Dendritic cell treated with granulocyte-macrophage colony-stimulating factor and Interleukin-4, amounts not matched to agents 40 ng/mL and 50 ng/mL, for 4 days (primary cell): ENCODE measurements around the gene AMIGO3.
"Not testable (repeated sequence)": the region's sequence is repeated elsewhere in the genome, so short reads cannot be mapped to it uniquely, and the experiment has no call there.

Experiments
- H3K27ac Mint-ChIP-seq: one replicate; pipeline ENCODE4 v1.8.0; 2022; ENCODE audit warnings: mild to moderate bottlenecking, mixed read lengths
- H3K27me3 Mint-ChIP-seq: one replicate; pipeline ENCODE4 v1.8.0; 2022; ENCODE audit warnings: mild to moderate bottlenecking, mixed read lengths
- H3K36me3 Mint-ChIP-seq: one replicate; pipeline ENCODE4 v1.8.0; 2022; ENCODE audit warnings: low read depth, mixed read lengths
- H3K4me1 Mint-ChIP-seq: one replicate; pipeline ENCODE4 v1.8.0; 2022; ENCODE audit warnings: low read depth, mixed read lengths
- H3K4me3 Mint-ChIP-seq: one replicate; pipeline ENCODE4 v1.8.0; 2022; ENCODE audit warnings: mild to moderate bottlenecking, moderate library complexity, mixed read lengths
- H3K9me3 Mint-ChIP-seq: one replicate; pipeline ENCODE4 v1.8.0; 2022; ENCODE audit warnings: mixed read lengths
- intact Hi-C: fragments of 100-400 bp; cut with micrococcal nuclease; formaldehyde crosslinking; loops from one replicate; pipeline ENCODE4 v1.15.0; 2022

The AMIGO3 gene

GRCh38 chr3:49695350-49696015, 24.0 kb downstream of the AMIGO3 start:
- peaks cover 58% of the 10 kb centered on the region for H3K36me3 Mint-ChIP-seq
- H3K27ac Mint-ChIP-seq, H3K4me3 Mint-ChIP-seq, H3K9me3 Mint-ChIP-seq, H3K27me3 Mint-ChIP-seq, intact Hi-C loops: not testable (repeated sequence)
- H3K4me1 Mint-ChIP-seq = peaks cover 13% of the 10 kb centered on the region

DNA sequence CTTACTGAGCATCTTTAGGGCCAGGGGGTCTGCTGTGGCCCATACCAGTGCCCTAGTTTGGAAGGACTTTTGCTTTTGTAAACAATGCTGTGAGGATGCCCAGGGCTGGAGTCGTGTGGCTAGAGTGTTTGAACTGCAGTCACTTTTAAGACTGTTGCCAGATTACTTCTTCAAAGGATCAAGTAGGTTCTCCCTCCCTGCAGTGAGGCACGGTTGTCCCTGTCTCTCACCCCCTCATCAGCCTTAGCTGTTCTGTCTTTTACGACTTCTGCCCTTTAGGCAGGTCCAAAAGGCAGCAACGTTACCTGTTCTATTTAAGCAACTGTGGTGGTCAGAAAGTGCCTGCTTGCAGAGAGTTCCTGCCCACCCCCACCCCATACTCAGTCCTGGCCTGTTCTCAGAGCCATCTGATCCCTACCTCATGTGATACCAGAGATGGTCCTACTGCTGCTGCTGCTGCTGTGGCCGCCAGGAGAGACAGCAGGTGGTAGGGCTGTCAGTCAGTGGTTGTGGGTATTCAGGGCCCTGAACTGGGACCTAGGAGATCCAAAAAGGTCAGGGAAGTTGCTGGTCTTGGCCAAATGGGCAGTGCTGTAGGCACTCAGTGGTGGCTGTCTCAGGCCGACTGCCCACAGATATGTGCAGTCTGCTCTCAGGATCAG, 24.9 kb downstream of the AMIGO3 start:
- H3K27me3 Mint-ChIP-seq, H3K27ac Mint-ChIP-seq, H3K4me3 Mint-ChIP-seq, intact Hi-C loops, H3K9me3 Mint-ChIP-seq: not testable (repeated sequence)
- Mint-ChIP-seq H3K36me3 (peaks cover 52% of the 10 kb centered on the region), H3K4me1 (peaks cover 22% of the 10 kb centered on the region)

DNA sequence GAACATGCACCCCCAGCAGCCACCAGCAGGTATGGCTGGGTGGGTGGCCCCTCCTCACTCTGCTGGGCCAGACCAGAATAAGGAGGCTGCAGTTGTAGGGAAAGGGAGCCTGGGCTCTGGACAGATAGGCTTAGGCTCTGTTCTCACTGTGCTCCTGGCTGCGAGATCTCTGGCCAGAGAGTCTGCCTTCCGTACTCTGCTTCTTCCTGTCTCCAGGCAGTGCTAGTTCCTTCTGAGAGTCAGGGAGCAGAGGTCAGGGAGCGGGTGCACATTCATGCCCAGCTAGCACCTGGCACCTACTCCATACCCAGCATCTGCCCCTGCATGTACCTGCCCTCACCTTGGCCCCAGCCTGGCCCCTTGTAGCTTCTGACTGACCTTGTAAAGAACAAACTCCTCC, 28.0 kb downstream of the AMIGO3 start:
- H3K9me3 Mint-ChIP-seq, intact Hi-C loops, H3K27ac Mint-ChIP-seq, H3K4me3 Mint-ChIP-seq: not testable (repeated sequence)
- H3K27me3 Mint-ChIP-seq = peaks cover 12% of the 10 kb centered on the region
- H3K4me1 Mint-ChIP-seq = peaks cover 32% of the 10 kb centered on the region
- H3K36me3 Mint-ChIP-seq = peaks cover 30% of the 10 kb centered on the region

GRCh38 chr3:49690856-49691255, 28.6 kb downstream of the AMIGO3 start:
- Mint-ChIP-seq H3K27me3 (peaks cover 17% of the 10 kb centered on the region), H3K4me1 (peaks cover 38% of the 10 kb centered on the region), H3K36me3 (peaks cover 28% of the 10 kb centered on the region)
- intact Hi-C loops, H3K4me3 Mint-ChIP-seq, H3K9me3 Mint-ChIP-seq, H3K27ac Mint-ChIP-seq: not testable (repeated sequence)

DNA sequence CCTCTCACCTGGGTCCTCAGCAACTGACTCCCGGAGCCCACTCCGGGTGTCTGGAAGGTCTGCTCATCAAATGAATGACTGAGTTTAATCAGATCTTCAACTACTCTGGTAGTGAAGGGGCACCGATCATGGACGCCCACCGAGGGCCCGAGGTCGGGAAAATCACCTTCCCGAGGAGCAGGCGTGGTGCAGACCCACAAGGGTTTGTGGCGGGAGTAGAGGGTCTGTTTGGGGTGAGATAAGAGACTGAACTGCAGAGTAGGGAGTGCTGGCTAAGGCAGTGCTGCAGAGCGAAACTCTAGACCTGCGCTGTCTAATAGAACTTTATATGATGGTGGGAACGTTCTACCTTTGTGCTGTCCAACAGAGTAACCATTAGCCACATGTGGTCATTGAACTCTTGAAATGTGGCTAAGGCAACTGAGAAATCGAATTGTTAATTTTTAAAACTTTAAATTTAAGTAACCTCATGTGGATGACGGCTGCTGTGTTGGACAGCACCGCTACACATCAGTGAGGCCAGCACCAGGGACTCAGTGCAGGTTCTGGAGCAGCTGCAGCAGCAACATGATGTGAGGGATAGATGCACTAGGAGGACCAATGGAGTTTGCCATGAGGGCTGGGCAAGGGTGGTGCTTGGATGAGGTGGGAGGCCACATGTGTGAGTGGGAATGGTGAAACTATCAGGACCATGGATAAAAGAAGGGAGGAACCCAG, 29.4 kb downstream of the AMIGO3 start:
- H3K4me1 Mint-ChIP-seq = peaks cover 40% of the 10 kb centered on the region
- H3K4me3 Mint-ChIP-seq = peak overlapping the region; percentile 100
- intact Hi-C loops, H3K9me3 Mint-ChIP-seq: not testable (repeated sequence)
- H3K27me3 Mint-ChIP-seq = peaks cover 25% of the 10 kb centered on the region
- H3K27ac Mint-ChIP-seq = peak overlapping the region; percentile 90
- peaks cover 28% of the 10 kb centered on the region for H3K36me3 Mint-ChIP-seq

DNA sequence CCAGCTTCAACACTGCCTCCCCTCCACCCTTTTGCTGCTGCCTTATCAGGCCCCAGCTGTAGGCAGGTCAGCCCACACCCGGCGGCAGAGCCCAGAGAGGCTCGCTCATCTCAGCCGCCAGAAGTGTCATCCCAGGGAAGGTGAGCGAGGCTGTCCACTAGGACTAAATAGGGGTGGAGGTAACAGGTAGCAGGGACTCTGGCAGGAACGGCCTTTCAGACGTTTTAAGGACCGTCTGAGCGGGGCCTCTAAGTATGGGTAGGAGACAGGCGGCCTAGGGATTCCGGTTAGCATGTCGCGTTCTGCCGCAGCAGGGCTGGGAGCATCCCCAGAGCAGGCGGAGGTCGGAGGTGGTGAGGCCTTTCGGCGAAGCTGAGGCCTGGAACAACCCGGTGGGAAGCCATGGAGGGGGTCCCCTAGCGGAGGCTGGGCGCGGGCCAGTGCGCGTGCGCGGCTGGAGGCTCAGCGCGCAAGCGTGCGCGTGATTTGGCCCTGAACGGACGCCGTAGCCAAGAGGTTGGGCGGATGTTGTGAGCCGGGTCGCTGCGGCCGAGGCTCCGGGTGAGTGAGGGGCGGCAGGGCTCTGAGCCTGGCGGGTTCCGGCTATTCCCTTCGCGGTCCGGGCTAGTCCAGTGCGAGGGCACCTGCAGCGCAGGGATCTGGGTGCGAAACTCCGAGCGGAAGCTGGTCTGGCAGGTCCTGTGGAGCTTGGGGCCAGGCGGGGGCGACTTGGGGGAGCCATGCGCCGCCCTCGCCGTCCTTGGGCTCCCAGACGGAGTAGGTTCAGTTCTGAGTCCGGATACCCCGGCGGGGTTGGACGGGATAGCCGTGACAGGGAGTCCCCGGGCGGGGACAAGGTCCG, 30.2 kb downstream of the AMIGO3 start, which contains the start of the genes MST1 and RNF123:
TSS of gene MST1 (minus strand) at position 429 of the 862 bp plus-strand sequence. CDS start 783 bp downstream, outside the sequence.
TSS of gene RNF123 (plus strand) at position 512 of the 862 bp plus-strand sequence. CDS start 1,609 bp downstream, outside the sequence.
- H3K4me3 Mint-ChIP-seq = peak within 1 kb of the TSS; percentile 100
- peaks cover 40% of the 10 kb centered on the region for H3K4me1 Mint-ChIP-seq
- intact Hi-C loops = no loop called here
- H3K9me3 Mint-ChIP-seq = no peaks in the 10 kb centered on the region
- H3K27me3 Mint-ChIP-seq = peaks cover 32% of the 10 kb centered on the region
- H3K27ac Mint-ChIP-seq = peak within 1 kb of the TSS; percentile 90
- peaks cover 31% of the 10 kb centered on the region for H3K36me3 Mint-ChIP-seq

DNA sequence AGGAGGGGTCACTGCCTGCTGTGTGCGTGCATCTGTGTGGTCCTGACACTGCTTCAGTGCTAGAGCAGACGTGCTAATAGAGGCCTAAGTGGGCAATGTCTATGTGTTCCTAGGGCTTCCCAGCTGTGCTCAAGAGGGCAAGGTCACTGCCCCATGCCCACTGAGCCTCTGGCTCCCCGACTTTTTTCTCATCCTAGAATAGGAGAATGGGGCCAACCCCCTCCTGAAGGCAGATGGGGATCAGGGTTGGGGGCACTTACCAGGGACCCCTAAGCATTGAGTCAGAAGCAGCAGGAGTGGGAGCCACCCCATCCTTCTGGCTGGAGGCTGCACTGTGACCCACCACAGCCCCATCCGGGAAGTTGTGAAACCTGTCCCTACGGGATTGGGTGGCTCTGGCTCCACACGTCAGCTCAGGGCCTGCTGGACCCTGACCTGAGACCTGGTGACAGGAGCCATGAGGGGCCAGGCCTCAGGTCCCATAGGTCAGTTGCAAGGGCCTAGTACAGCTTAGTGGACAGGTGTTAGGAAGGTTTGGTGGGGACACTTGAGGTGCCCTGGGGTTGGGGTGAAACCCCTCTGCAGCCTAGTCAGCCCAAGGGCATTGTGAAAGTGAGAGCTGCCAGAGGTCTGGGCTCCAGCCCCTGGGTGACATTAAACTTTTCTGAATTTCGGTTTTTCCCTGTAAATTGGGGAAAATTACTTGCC, 31.0 kb downstream of the AMIGO3 start:
- Mint-ChIP-seq H3K4me3 (peak overlapping the region; percentile 100), H3K27ac (peak overlapping the region; percentile 90), H3K27me3 (peaks cover 36% of the 10 kb centered on the region), H3K4me1 (peaks cover 40% of the 10 kb centered on the region), H3K36me3 (peaks cover 32% of the 10 kb centered on the region)
- H3K9me3 Mint-ChIP-seq, intact Hi-C loops: not testable (repeated sequence)

GRCh38 chr3:49687424-49687795, 32.1 kb downstream of the AMIGO3 start:
- intact Hi-C loops, H3K9me3 Mint-ChIP-seq, H3K4me3 Mint-ChIP-seq, H3K27ac Mint-ChIP-seq: not testable (repeated sequence)
- Mint-ChIP-seq H3K4me1 (peaks cover 40% of the 10 kb centered on the region), H3K27me3 (peaks cover 36% of the 10 kb centered on the region), H3K36me3 (peaks cover 43% of the 10 kb centered on the region)

GRCh38 chr3:49686769-49687423, 32.6 kb downstream of the AMIGO3 start:
- H3K9me3 Mint-ChIP-seq, H3K27ac Mint-ChIP-seq, intact Hi-C loops: not testable (repeated sequence)
- peaks cover 40% of the 10 kb centered on the region for H3K4me1 Mint-ChIP-seq
- peak overlapping the region; percentile 53 for H3K4me3 Mint-ChIP-seq
- H3K27me3 Mint-ChIP-seq = peaks cover 36% of the 10 kb centered on the region
- peaks cover 48% of the 10 kb centered on the region for H3K36me3 Mint-ChIP-seq

DNA sequence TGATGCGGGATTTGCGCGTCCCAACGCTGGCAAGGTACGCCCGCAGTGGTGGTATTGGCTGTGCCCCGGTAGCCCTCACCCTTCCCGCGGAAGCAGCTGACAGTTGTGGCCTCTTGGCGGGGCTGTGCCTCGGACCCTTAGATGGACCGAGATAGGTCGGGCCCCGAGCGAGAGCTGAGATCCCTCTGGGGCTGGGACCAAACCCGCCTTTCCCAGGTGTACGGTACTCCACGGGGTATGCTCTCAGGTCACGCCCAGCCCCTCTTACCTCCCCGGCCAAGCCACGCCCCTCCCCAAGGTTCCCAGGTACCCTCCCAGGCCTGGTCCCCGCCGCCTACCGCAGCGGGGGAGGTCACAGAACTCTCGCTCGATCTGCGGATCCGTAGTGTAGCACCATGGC, 33.1 kb downstream of the AMIGO3 start:
- intact Hi-C loops, H3K9me3 Mint-ChIP-seq, H3K27ac Mint-ChIP-seq: not testable (repeated sequence)
- Mint-ChIP-seq H3K4me3 (peak overlapping the region; percentile 53), H3K4me1 (peaks cover 35% of the 10 kb centered on the region), H3K27me3 (peaks cover 36% of the 10 kb centered on the region), H3K36me3 (peaks cover 54% of the 10 kb centered on the region)

GRCh38 chr3:49685846-49686245, 33.6 kb downstream of the AMIGO3 start:
- H3K27me3 Mint-ChIP-seq = peaks cover 36% of the 10 kb centered on the region
- H3K9me3 Mint-ChIP-seq, intact Hi-C loops, H3K4me3 Mint-ChIP-seq, H3K27ac Mint-ChIP-seq: not testable (repeated sequence)
- peaks cover 30% of the 10 kb centered on the region for H3K4me1 Mint-ChIP-seq
- peaks cover 59% of the 10 kb centered on the region for H3K36me3 Mint-ChIP-seq

DNA sequence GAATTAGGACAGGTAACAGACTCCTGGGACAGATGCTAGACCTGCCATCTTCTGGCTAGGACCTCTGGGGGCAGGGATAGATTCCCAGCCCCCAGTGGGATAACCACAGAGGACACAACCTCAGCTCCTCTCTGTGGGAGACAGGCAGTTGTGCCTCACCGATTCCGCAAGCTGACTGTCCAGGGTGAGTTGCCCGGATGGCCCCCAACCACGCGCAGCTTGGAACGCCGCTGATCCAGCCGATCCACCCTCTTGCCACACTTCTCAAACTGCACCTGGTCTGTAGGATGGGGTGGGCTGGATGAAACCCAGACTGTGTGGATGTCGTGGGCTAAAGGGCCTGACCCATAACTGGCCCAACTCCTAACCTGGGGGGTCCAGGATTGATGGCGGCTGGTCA, 34.4 kb downstream of the AMIGO3 start:
- intact Hi-C loops, H3K4me3 Mint-ChIP-seq, H3K9me3 Mint-ChIP-seq: not testable (repeated sequence)

GRCh38 chr3:49684453-49684852, 35.0 kb downstream of the AMIGO3 start:
- Mint-ChIP-seq H3K36me3 (peaks cover 68% of the 10 kb centered on the region), H3K4me1 (peaks cover 24% of the 10 kb centered on the region), H3K27me3 (peaks cover 36% of the 10 kb centered on the region)
- H3K27ac Mint-ChIP-seq, H3K9me3 Mint-ChIP-seq, intact Hi-C loops, H3K4me3 Mint-ChIP-seq: not testable (repeated sequence)

More for the DNA sequence above, 34.4 kb downstream of the AMIGO3 start:
- not testable (repeated sequence) for H3K27ac Mint-ChIP-seq
- H3K27me3 Mint-ChIP-seq = peaks cover 36% of the 10 kb centered on the region
- H3K4me1 Mint-ChIP-seq = peaks cover 24% of the 10 kb centered on the region
- peaks cover 66% of the 10 kb centered on the region for H3K36me3 Mint-ChIP-seq
